Measurements from ENCODE around the gene GLP2R.

Gene GLP2R

GRCh38 chr17:9817086-9817485 lies 8.6 kb upstream of the GLP2R start:
- Histone ChIP-seq H3K36me3 (replicated peaks in 1 of 2; ENCODE audit: control insufficient read depth in 2 of 2, insufficient read depth in 2 of 2, low read length in 2 of 2) (no peaks in the 10 kb centered on the region), H3K23ac (ENCODE audit: low read depth, low read length, poor library complexity) (no peak overlapping the region), H3K27me3 (ENCODE audit: control insufficient read depth in 3 of 3, insufficient read depth in 3 of 3, low read depth in 1 of 3, low read length in 3 of 3) (no peaks in the 10 kb centered on the region), H2BK5ac (ENCODE audit: low read length) (no peak overlapping the region), H2BK12ac (ENCODE audit: low read length) (no peak overlapping the region), H3K9ac (ENCODE audit: low read depth, low read length, poor library complexity) (no peak overlapping the region), H4K91ac (ENCODE audit: low read depth, low read length, poor library complexity) (no peak overlapping the region), H3K4me3 (ENCODE audit: low read length in 2 of 2) (no peak overlapping the region), H3K14ac (ENCODE audit: low read length) (no peak overlapping the region), H3K79me1 (ENCODE audit: low read depth, low read length) (no peaks in the 10 kb centered on the region), H2AFZ (ENCODE audit: low read length) (no peak overlapping the region), H2AK5ac (ENCODE audit: low read depth, low read length) (no peak overlapping the region), H3K9me3 (replicated peaks in 1 of 2; ENCODE audit: control insufficient read depth in 2 of 2, insufficient read depth in 1 of 2, low read depth in 1 of 2, low read length in 2 of 2) (peaks cover 0 to 2% of the 10 kb centered on the region in 2 donors), H4K8ac (ENCODE audit: low read depth, low read length) (no peak overlapping the region), H2BK120ac (ENCODE audit: low read depth, low read length) (no peak overlapping the region), H2BK15ac (ENCODE audit: low read length) (no peak overlapping the region), H3K18ac (ENCODE audit: low read length) (no peak overlapping the region), H3K4ac (ENCODE audit: low read length) (no peak overlapping the region), H3K27ac (replicated peaks; ENCODE audit: low read length) (no peak overlapping the region), H3K4me2 (ENCODE audit: insufficient read depth, low read length, poor library complexity, severe bottlenecking) (no peak overlapping the region), H3K4me1 (ENCODE audit: control insufficient read depth in 2 of 2, insufficient read depth in 1 of 2, low read depth in 1 of 2, low read length in 2 of 2) (no peaks in the 10 kb centered on the region)
- DNase-seq (ENCODE audit: low spot score) = peak; percentile 8
- WGBS, 2 donors (ENCODE audit: extremely low coverage in 2 of 2, insufficient read length in 2 of 2, insufficient replicate concordance in 1 of 2) = no CpG with 5 or more reads among the region's 8 CpGs

- Histone ChIP-seq H3K9me3 (replicated peaks in 1 of 2; ENCODE audit: control insufficient read depth in 2 of 2, insufficient read depth in 1 of 2, low read depth in 1 of 2, low read length in 2 of 2) (peaks cover 0 to 2% of the 10 kb centered on the region in 2 donors), H3K4me1 (ENCODE audit: control insufficient read depth in 2 of 2, insufficient read depth in 1 of 2, low read depth in 1 of 2, low read length in 2 of 2) (no peaks in the 10 kb centered on the region), H2BK12ac (ENCODE audit: low read length) (no peak overlapping the region), H3K36me3 (replicated peaks in 1 of 2; ENCODE audit: control insufficient read depth in 2 of 2, insufficient read depth in 2 of 2, low read length in 2 of 2) (no peaks in the 10 kb centered on the region), H2AK5ac (ENCODE audit: low read depth, low read length) (no peak overlapping the region), H3K4ac (ENCODE audit: low read length) (no peak overlapping the region), H3K4me2 (ENCODE audit: insufficient read depth, low read length, poor library complexity, severe bottlenecking) (no peak overlapping the region), H3K27ac (replicated peaks; ENCODE audit: low read length) (no peak overlapping the region), H2BK120ac (ENCODE audit: low read depth, low read length) (no peak overlapping the region), H2BK5ac (ENCODE audit: low read length) (no peak overlapping the region), H3K79me1 (ENCODE audit: low read depth, low read length) (no peaks in the 10 kb centered on the region), H3K14ac (ENCODE audit: low read length) (no peak overlapping the region), H4K8ac (ENCODE audit: low read depth, low read length) (no peak overlapping the region), H3K9ac (ENCODE audit: low read depth, low read length, poor library complexity) (no peak overlapping the region), H3K18ac (ENCODE audit: low read length) (no peak overlapping the region), H2AFZ (ENCODE audit: low read length) (no peak overlapping the region), H3K4me3 (ENCODE audit: low read length in 2 of 2) (no peak overlapping the region), H3K27me3 (ENCODE audit: control insufficient read depth in 3 of 3, insufficient read depth in 3 of 3, low read depth in 1 of 3, low read length in 3 of 3) (no peaks in the 10 kb centered on the region), H4K91ac (ENCODE audit: low read depth, low read length, poor library complexity) (no peak overlapping the region), H3K23ac (ENCODE audit: low read depth, low read length, poor library complexity) (no peak overlapping the region), H2BK15ac (ENCODE audit: low read length) (no peak overlapping the region)
- no peak for DNase-seq (ENCODE audit: low spot score)
- no CpG with 5 or more reads among the region's 4 CpGs for WGBS, 2 donors (ENCODE audit: extremely low coverage in 2 of 2, insufficient read length in 2 of 2, insufficient replicate concordance in 1 of 2)
Observed at GRCh38 chr17:9818760-9819159, 7.0 kb upstream of the GLP2R start.

DNA sequence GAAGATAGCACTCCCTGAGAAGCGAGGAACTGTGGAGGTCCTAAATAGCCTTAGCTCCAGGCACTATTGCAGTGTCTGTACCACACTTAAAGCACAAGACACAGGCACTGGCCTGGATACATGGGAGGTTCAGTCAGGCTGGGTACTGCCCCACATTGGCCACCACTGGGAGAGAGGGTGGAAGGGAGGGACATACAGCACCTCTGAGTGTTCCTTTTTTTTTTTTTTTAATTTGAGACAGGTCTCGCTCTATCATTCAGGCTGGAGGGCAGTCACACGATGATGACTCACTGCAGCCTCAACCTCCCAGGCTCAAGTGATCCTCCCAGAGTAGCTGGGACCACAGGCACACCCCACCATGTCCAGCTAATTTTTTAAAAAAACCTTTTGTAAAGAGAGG lies 5.3 kb upstream of the GLP2R start:
- H2AFZ ChIP-seq (ENCODE audit: low read length) = no peak overlapping the region
- no peaks in the 10 kb centered on the region for H3K27me3 ChIP-seq (ENCODE audit: control insufficient read depth in 3 of 3, insufficient read depth in 3 of 3, low read depth in 1 of 3, low read length in 3 of 3)
- no peak overlapping the region for H4K91ac ChIP-seq (ENCODE audit: low read depth, low read length, poor library complexity)
- no peak for DNase-seq (ENCODE audit: low spot score)
- H3K18ac ChIP-seq (ENCODE audit: low read length) = peak overlapping the region; percentile 35
- no peak overlapping the region for H2AK5ac ChIP-seq (ENCODE audit: low read depth, low read length)
- no peaks in the 10 kb centered on the region for H3K79me1 ChIP-seq (ENCODE audit: low read depth, low read length)
- no peak overlapping the region for H3K4ac ChIP-seq (ENCODE audit: low read length)
- no peak overlapping the region for H2BK15ac ChIP-seq (ENCODE audit: low read length)
- H3K4me3 ChIP-seq (ENCODE audit: low read length in 2 of 2) = no peak overlapping the region
- no peak overlapping the region for H4K8ac ChIP-seq (ENCODE audit: low read depth, low read length)
- no peaks in the 10 kb centered on the region for H3K36me3 ChIP-seq (replicated peaks in 1 of 2; ENCODE audit: control insufficient read depth in 2 of 2, insufficient read depth in 2 of 2, low read length in 2 of 2)
- no peak overlapping the region for H3K9ac ChIP-seq (ENCODE audit: low read depth, low read length, poor library complexity)
- no peak overlapping the region for H3K27ac ChIP-seq (replicated peaks; ENCODE audit: low read length)
- no peak overlapping the region for H2BK120ac ChIP-seq (ENCODE audit: low read depth, low read length)
- no peaks in the 10 kb centered on the region for H3K4me1 ChIP-seq (ENCODE audit: control insufficient read depth in 2 of 2, insufficient read depth in 1 of 2, low read depth in 1 of 2, low read length in 2 of 2)
- WGBS, 2 donors (ENCODE audit: extremely low coverage in 2 of 2, insufficient read length in 2 of 2, insufficient replicate concordance in 1 of 2) = no CpG with 5 or more reads among the region's 3 CpGs
- H3K4me2 ChIP-seq (ENCODE audit: insufficient read depth, low read length, poor library complexity, severe bottlenecking) = no peak overlapping the region
- no peak overlapping the region for H2BK5ac ChIP-seq (ENCODE audit: low read length)
- H3K9me3 ChIP-seq (replicated peaks in 1 of 2; ENCODE audit: control insufficient read depth in 2 of 2, insufficient read depth in 1 of 2, low read depth in 1 of 2, low read length in 2 of 2) = peaks cover 0 to 2% of the 10 kb centered on the region in 2 donors
- no peak overlapping the region for H3K23ac ChIP-seq (ENCODE audit: low read depth, low read length, poor library complexity)
- peak overlapping the region; percentile 92 for H3K14ac ChIP-seq (ENCODE audit: low read length)
- H2BK12ac ChIP-seq (ENCODE audit: low read length) = no peak overlapping the region

GRCh38 chr17:9821921-9822320 lies 3.8 kb upstream of the GLP2R start, which contains the start of gene GSG1L2:
Gene GSG1L2 (minus strand): TSS chr17:9822079. CDS start chr17:9822071, 8 bp downstream.
- H2BK15ac ChIP-seq (ENCODE audit: low read length) = peak within 1 kb of the TSS; percentile 77
- DNase-seq (ENCODE audit: low spot score) = no peak
- no peak within 1 kb of the TSS for H3K4ac ChIP-seq (ENCODE audit: low read length)
- H3K18ac ChIP-seq (ENCODE audit: low read length) = peak within 1 kb of the TSS; percentile 80
- H3K4me1 ChIP-seq (ENCODE audit: control insufficient read depth in 2 of 2, insufficient read depth in 1 of 2, low read depth in 1 of 2, low read length in 2 of 2) = peaks cover 0 to 2% of the 10 kb centered on the region in 2 donors
- H3K36me3 ChIP-seq (replicated peaks in 1 of 2; ENCODE audit: control insufficient read depth in 2 of 2, insufficient read depth in 2 of 2, low read length in 2 of 2) = no peaks in the 10 kb centered on the region
- H3K23ac ChIP-seq (ENCODE audit: low read depth, low read length, poor library complexity) = peak within 1 kb of the TSS; percentile 90
- H2BK5ac ChIP-seq (ENCODE audit: low read length) = no peak within 1 kb of the TSS
- no peak within 1 kb of the TSS for H2AFZ ChIP-seq (ENCODE audit: low read length)
- peak within 1 kb of the TSS; percentile 43 for H4K91ac ChIP-seq (ENCODE audit: low read depth, low read length, poor library complexity)
- H2AK5ac ChIP-seq (ENCODE audit: low read depth, low read length) = peak within 1 kb of the TSS; percentile 82
- H3K27me3 ChIP-seq (ENCODE audit: control insufficient read depth in 3 of 3, insufficient read depth in 3 of 3, low read depth in 1 of 3, low read length in 3 of 3) = no peaks in the 10 kb centered on the region
- H4K8ac ChIP-seq (ENCODE audit: low read depth, low read length) = peak within 1 kb of the TSS; percentile 99
- H3K79me1 ChIP-seq (ENCODE audit: low read depth, low read length) = no peaks in the 10 kb centered on the region
- H2BK12ac ChIP-seq (ENCODE audit: low read length) = no peak within 1 kb of the TSS
- H3K9me3 ChIP-seq (replicated peaks in 1 of 2; ENCODE audit: control insufficient read depth in 2 of 2, insufficient read depth in 1 of 2, low read depth in 1 of 2, low read length in 2 of 2) = no peaks in the 10 kb centered on the region
- no peak within 1 kb of the TSS for H2BK120ac ChIP-seq (ENCODE audit: low read depth, low read length)
- H3K9ac ChIP-seq (ENCODE audit: low read depth, low read length, poor library complexity) = peak within 1 kb of the TSS; percentile 40
- no peak within 1 kb of the TSS for H3K27ac ChIP-seq (replicated peaks; ENCODE audit: low read length)
- no peak within 1 kb of the TSS for H3K4me3 ChIP-seq (ENCODE audit: low read length in 2 of 2)
- H3K14ac ChIP-seq (ENCODE audit: low read length) = peak within 1 kb of the TSS; percentile 77
- WGBS, 2 donors (ENCODE audit: extremely low coverage in 2 of 2, insufficient read length in 2 of 2, insufficient replicate concordance in 1 of 2) = no CpG with 5 or more reads among the region's 15 CpGs
- H3K4me2 ChIP-seq (ENCODE audit: insufficient read depth, low read length, poor library complexity, severe bottlenecking) = no peak within 1 kb of the TSS
